Neuronal stem cell (in vitro differentiated cells): Measurements from ENCODE around the gene VPS50.

Experiments
- DNase-seq: peaks from one replicate; pipeline ENCODE4 v3.0.0-alpha.2; 2013; ENCODE audit warnings: low spot score
- H2AFZ ChIP-seq: one replicate; pipeline ENCODE4 v1.6.1; 2013; ENCODE audit warnings: mild to moderate bottlenecking, low read length, inconsistent platforms
- H2AK5ac ChIP-seq: 2 replicates; pipeline ENCODE4 v1.6.1; 2013; ENCODE audit warnings: low read depth, mild to moderate bottlenecking, inconsistent platforms, low read length, moderate library complexity, mixed read lengths
- H2BK120ac ChIP-seq: 2 replicates; pipeline ENCODE4 v1.6.1; 2013; ENCODE audit warnings: low read depth, mild to moderate bottlenecking, inconsistent platforms, low read length, moderate library complexity, mixed read lengths
- H2BK12ac ChIP-seq: one replicate; pipeline ENCODE4 v1.6.1; 2013; ENCODE audit warnings: low read length, inconsistent platforms
- H2BK15ac ChIP-seq: 2 replicates; pipeline ENCODE4 v1.6.1; 2013; ENCODE audit warnings: mild to moderate bottlenecking, low read length, inconsistent platforms, mixed read lengths
- H2BK5ac ChIP-seq: one replicate; pipeline ENCODE4 v1.6.1; 2013; ENCODE audit warnings: inconsistent platforms, mild to moderate bottlenecking, low read length, moderate library complexity
- H3K14ac ChIP-seq: one replicate; pipeline ENCODE4 v1.6.1; 2013; ENCODE audit warnings: low read length, inconsistent platforms
- H3K18ac ChIP-seq: 2 replicates; pipeline ENCODE4 v1.6.1; 2013; ENCODE audit warnings: low read length, inconsistent platforms
- H3K23ac ChIP-seq: 2 replicates; pipeline ENCODE4 v1.6.1; 2013; ENCODE audit warnings: low read depth, mild to moderate bottlenecking, mixed read lengths, low read length, inconsistent platforms; ENCODE audit not compliant: poor library complexity
- H3K27ac ChIP-seq: replicated peaks from 3 replicates; pipeline ENCODE4 v1.5.1; 2013; ENCODE audit warnings: low read length, inconsistent platforms
- H3K27me3 ChIP-seq, 3 experiments: 2 replicates each; pipeline ENCODE4 v1.6.1; 2013; ENCODE audit warnings: low read length in 3 of 3, mild to moderate bottlenecking in 2 of 3, inconsistent platforms in 1 of 3, low read depth in 1 of 3, mixed read lengths in 1 of 3, moderate library complexity in 1 of 3; ENCODE audit not compliant: control insufficient read depth in 3 of 3, insufficient read depth in 3 of 3
- H3K36me3 ChIP-seq, 2 donors: replicated peaks in 1 of 2; 2 replicates each; pipeline ENCODE4 v1.6.1; 2013; ENCODE audit warnings: low read length in 2 of 2; ENCODE audit not compliant: control insufficient read depth in 2 of 2, insufficient read depth in 2 of 2
- H3K4ac ChIP-seq: 2 replicates; pipeline ENCODE4 v1.6.1; 2013; ENCODE audit warnings: inconsistent platforms, mild to moderate bottlenecking, low read length, moderate library complexity
- H3K4me1 ChIP-seq, 2 donors: 1 replicate in 1 of 2; 2 replicates in 1 of 2; pipeline ENCODE4 v1.6.1; 2013; ENCODE audit warnings: low read length in 2 of 2, low read depth in 1 of 2; ENCODE audit not compliant: control insufficient read depth in 2 of 2, insufficient read depth in 1 of 2
- H3K4me2 ChIP-seq: one replicate; pipeline ENCODE4 v1.6.1; 2013; ENCODE audit warnings: mild to moderate bottlenecking, low read length, inconsistent platforms; ENCODE audit not compliant: insufficient read depth, poor library complexity, severe bottlenecking
- H3K4me3 ChIP-seq, 2 donors: 2 replicates each; pipeline ENCODE4 v1.5.1; 2013; ENCODE audit warnings: low read length in 2 of 2, mild to moderate bottlenecking in 2 of 2, inconsistent platforms in 1 of 2, moderate library complexity in 1 of 2
- H3K79me1 ChIP-seq: one replicate; pipeline ENCODE4 v1.6.1; 2013; ENCODE audit warnings: low read depth, mild to moderate bottlenecking, inconsistent platforms, low read length, moderate library complexity
- H3K9ac ChIP-seq: one replicate; pipeline ENCODE4 v1.6.1; 2013; ENCODE audit warnings: mild to moderate bottlenecking, low read depth, low read length, inconsistent platforms; ENCODE audit not compliant: poor library complexity
- H3K9me3 ChIP-seq, 2 donors: replicated peaks in 1 of 2; 2 replicates each; pipeline versions ENCODE3 to v1.6.1; 2013; ENCODE audit warnings: low read length in 2 of 2, mild to moderate bottlenecking in 2 of 2, inconsistent platforms in 1 of 2, low read depth in 1 of 2, mixed read lengths in 1 of 2, moderate library complexity in 1 of 2; ENCODE audit not compliant: control insufficient read depth in 2 of 2, insufficient read depth in 1 of 2
- H4K8ac ChIP-seq: one replicate; pipeline ENCODE4 v1.6.1; 2013; ENCODE audit warnings: low read depth, mild to moderate bottlenecking, inconsistent platforms, low read length, moderate library complexity
- H4K91ac ChIP-seq: one replicate; pipeline ENCODE4 v1.6.1; 2013; ENCODE audit warnings: low read length, low read depth, mild to moderate bottlenecking, inconsistent platforms; ENCODE audit not compliant: poor library complexity
- WGBS, 2 donors: extraction: QIAGEN DNeasy Blood & Tissue Kit; methylation state at CpG; one replicate each; pipeline ENCODE4 v1.1.7; 2013; ENCODE audit warnings: missing lambda C conversion rate in 2 of 2, mixed read lengths in 1 of 2; ENCODE audit not compliant: insufficient read length in 2 of 2, insufficient replicate concordance in 1 of 2; ENCODE audit errors: extremely low coverage in 2 of 2; 5-methylcytosine and 5-hydroxymethylcytosine counted together

VPS50 gene

GRCh38 chr7:93378131-93378760, 146.1 kb downstream of the VPS50 start:
- Histone ChIP-seq H2BK15ac (no peak overlapping the region), H3K9ac (no peak overlapping the region), H3K27ac (no peak overlapping the region), H3K4ac (no peak overlapping the region), H2AFZ (no peak overlapping the region), H3K4me1 (no peaks in the 10 kb centered on the region), H3K4me3 (no peak overlapping the region), H3K18ac (no peak overlapping the region), H3K9me3 (no peaks in the 10 kb centered on the region), H2BK120ac (no peak overlapping the region), H4K8ac (no peak overlapping the region), H2AK5ac (no peak overlapping the region), H3K79me1 (no peaks in the 10 kb centered on the region), H3K23ac (no peak overlapping the region), H3K14ac (no peak overlapping the region), H2BK12ac (no peak overlapping the region), H3K4me2 (no peak overlapping the region), H4K91ac (no peak overlapping the region), H3K36me3 (no peaks in the 10 kb centered on the region), H2BK5ac (no peak overlapping the region), H3K27me3 (peaks cover 0 to 4% (median 0%) of the 10 kb centered on the region in 3 experiments)
- no peak for DNase-seq
- WGBS, 2 donors, result no CpG with 5 or more reads among the region's 6 CpGs

GRCh38 chr7:93382362-93382761, 150.2 kb downstream of the VPS50 start:
- Histone ChIP-seq H3K27me3 (peaks cover 0 to 21% (median 0%) of the 10 kb centered on the region in 3 experiments), H3K4me3 (no peak overlapping the region), H2AFZ (no peak overlapping the region), H2BK120ac (no peak overlapping the region), H2BK5ac (no peak overlapping the region), H2AK5ac (no peak overlapping the region), H3K9ac (no peak overlapping the region), H4K91ac (no peak overlapping the region), H2BK15ac (no peak overlapping the region), H2BK12ac (no peak overlapping the region), H3K14ac (no peak overlapping the region), H3K4me2 (no peak overlapping the region), H3K23ac (no peak overlapping the region), H4K8ac (no peak overlapping the region), H3K36me3 (no peaks in the 10 kb centered on the region), H3K9me3 (no peaks in the 10 kb centered on the region), H3K18ac (no peak overlapping the region), H3K27ac (no peak overlapping the region), H3K4ac (no peak overlapping the region), H3K4me1 (no peaks in the 10 kb centered on the region), H3K79me1 (no peaks in the 10 kb centered on the region)
- WGBS, 2 donors, result no CpG with 5 or more reads among the region's 3 CpGs
- DNase-seq, result no peak

- H3K27ac ChIP-seq, result no peak overlapping the region
- no peak overlapping the region for H2BK5ac ChIP-seq
- no peak overlapping the region for H2BK120ac ChIP-seq
- no peaks in the 10 kb centered on the region for H3K79me1 ChIP-seq
- no peaks in the 10 kb centered on the region for H3K9me3 ChIP-seq
- H3K4me2 ChIP-seq, result no peak overlapping the region
- no peak overlapping the region for H3K18ac ChIP-seq
- WGBS, 2 donors, result no CpG with 5 or more reads among the region's 3 CpGs
- H3K23ac ChIP-seq, result no peak overlapping the region
- H4K8ac ChIP-seq, result no peak overlapping the region
- H3K14ac ChIP-seq, result no peak overlapping the region
- H2AFZ ChIP-seq, result no peak overlapping the region
- H3K9ac ChIP-seq, result no peak overlapping the region
- no peak overlapping the region for H4K91ac ChIP-seq
- H3K27me3 ChIP-seq, result peaks cover 0 to 9% (median 2%) of the 10 kb centered on the region in 3 experiments
- H3K4me1 ChIP-seq, result no peaks in the 10 kb centered on the region
- no peak overlapping the region for H2BK12ac ChIP-seq
- H3K4ac ChIP-seq, result no peak overlapping the region
- no peaks in the 10 kb centered on the region for H3K36me3 ChIP-seq
- no peak for DNase-seq
- no peak overlapping the region for H2BK15ac ChIP-seq
- H2AK5ac ChIP-seq, result no peak overlapping the region
- H3K4me3 ChIP-seq, result no peak overlapping the region
These were observed 158.5 kb downstream of the VPS50 start for GRCh38 chr7:93390660-93391059.

- no peak overlapping the region for H2BK5ac ChIP-seq
- H3K9me3 ChIP-seq, result no peaks in the 10 kb centered on the region
- no peak overlapping the region for H3K27ac ChIP-seq
- no peak overlapping the region for H3K4me3 ChIP-seq
- H2BK120ac ChIP-seq, result no peak overlapping the region
- H3K4ac ChIP-seq, result no peak overlapping the region
- no peak overlapping the region for H3K14ac ChIP-seq
- no peak overlapping the region for H3K4me2 ChIP-seq
- H2AK5ac ChIP-seq, result no peak overlapping the region
- no peaks in the 10 kb centered on the region for H3K36me3 ChIP-seq
- H2BK15ac ChIP-seq, result no peak overlapping the region
- no peak overlapping the region for H2BK12ac ChIP-seq
- no peak overlapping the region for H3K23ac ChIP-seq
- H3K9ac ChIP-seq, result no peak overlapping the region
- H4K8ac ChIP-seq, result no peak overlapping the region
- no peak overlapping the region for H2AFZ ChIP-seq
- H3K4me1 ChIP-seq, result no peaks in the 10 kb centered on the region
- no CpG with 5 or more reads among the region's 1 CpG for WGBS, 2 donors
- H3K79me1 ChIP-seq, result no peaks in the 10 kb centered on the region
- H3K18ac ChIP-seq, result no peak overlapping the region
- peaks cover 0 to 2% (median 0%) of the 10 kb centered on the region in 3 experiments for H3K27me3 ChIP-seq
- no peak for DNase-seq
- no peak overlapping the region for H4K91ac ChIP-seq
These were observed 160.8 kb downstream of the VPS50 start for GRCh38 chr7:93392984-93393383.
